Activated T-helper 17 cell treated with anti-CD3 and anti-CD28 coated beads, Interleukin-2, amount 50 U/mL, for 72 hours (primary cell): ENCODE results near the gene RGPD8. TPM values are rescaled to one million over a fixed set of nuclear protein-coding genes. Genes with fewer than 3 reads are reported as not detected.
"Not testable (repeated sequence)": the region's sequence is repeated elsewhere in the genome, so short reads cannot be mapped to it uniquely, and the experiment has no call there.

Experiments
- ATAC-seq: fragments of 150-1000 bp; cut with Tn5 transposase; replicated peaks from 2 replicates; pipeline ENCODE4 v1.10.0; 2021; ENCODE audit warnings: mild to moderate bottlenecking, moderate library complexity
- H3K27ac Mint-ChIP-seq: one replicate; pipeline ENCODE4 v1.8.0; 2022; ENCODE audit warnings: mixed read lengths
- H3K27me3 Mint-ChIP-seq: one replicate; pipeline ENCODE4 v1.8.0; 2022; ENCODE audit warnings: mixed read lengths
- H3K36me3 Mint-ChIP-seq: one replicate; pipeline ENCODE4 v1.8.0; 2022; ENCODE audit warnings: low read depth, mild to moderate bottlenecking, mixed read lengths
- H3K4me1 Mint-ChIP-seq: one replicate; pipeline ENCODE4 v1.8.0; 2022; ENCODE audit warnings: mixed read lengths
- H3K4me3 Mint-ChIP-seq: one replicate; pipeline ENCODE4 v1.8.0; 2022; ENCODE audit warnings: mild to moderate bottlenecking, mixed read lengths
- H3K9me3 Mint-ChIP-seq: one replicate; pipeline ENCODE4 v1.8.0; 2022; ENCODE audit warnings: mixed read lengths
- total RNA-seq, 2 donors: library from RNA; stranded (reverse); gene quantifications; one replicate each; pipeline ENCODE4 v1.2.3, GENCODE V29; 2022

The RGPD8 gene
- 1 to 10 TPM; 6.1 to 9.5 TPM for total RNA-seq

DNA sequence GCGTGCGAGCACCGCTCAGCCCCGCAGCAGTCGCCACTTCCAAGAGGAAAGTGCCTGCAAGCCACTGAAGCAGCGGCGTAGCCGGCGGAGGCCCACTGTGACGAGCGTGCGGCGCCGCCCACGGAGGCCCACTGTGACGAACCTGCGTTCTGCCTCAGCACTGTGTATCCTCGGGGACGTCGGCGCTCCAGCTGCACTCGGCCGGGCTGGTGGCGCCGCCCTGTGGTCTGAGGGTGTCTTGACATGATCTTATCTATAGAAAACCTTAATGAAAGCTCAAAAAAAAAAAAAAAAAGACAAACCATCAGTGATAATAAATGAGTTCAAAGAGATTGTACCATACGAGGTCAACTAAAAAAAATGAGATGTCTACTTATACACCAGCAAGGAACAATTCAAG is at the start of gene RGPD8:
Gene RGPD8 (minus strand): TSS at position 166 of the 400 bp plus-strand sequence. CDS start 192 bp downstream, outside the sequence.
- not testable (repeated sequence) for H3K27me3 Mint-ChIP-seq, H3K4me1 Mint-ChIP-seq, H3K36me3 Mint-ChIP-seq, H3K9me3 Mint-ChIP-seq
- peak within 1 kb of the TSS; percentile 81 for H3K4me3 Mint-ChIP-seq
- H3K27ac Mint-ChIP-seq = peak within 1 kb of the TSS; percentile 89
- peak; percentile 100 for ATAC-seq

GRCh38 chr2:112483042-112483473 is 49.6 kb upstream of the RGPD8 start:
- Mint-ChIP-seq H3K27me3 (no peaks in the 10 kb centered on the region), H3K9me3 (no peaks in the 10 kb centered on the region), H3K4me1 (peaks cover 32% of the 10 kb centered on the region), H3K4me3 (peak overlapping the region; percentile 92), H3K27ac (peak overlapping the region; percentile 71), H3K36me3 (peaks cover 17% of the 10 kb centered on the region)
- ATAC-seq = no peak

- Mint-ChIP-seq H3K27me3 (no peaks in the 10 kb centered on the region), H3K36me3 (peaks cover 17% of the 10 kb centered on the region), H3K4me3 (peak overlapping the region; percentile 92), H3K4me1 (peaks cover 29% of the 10 kb centered on the region), H3K9me3 (no peaks in the 10 kb centered on the region), H3K27ac (peak overlapping the region; percentile 71)
- ATAC-seq = peak; percentile 21
Measured at GRCh38 chr2:112482309-112483041, 49.0 kb upstream of the RGPD8 start.

GRCh38 chr2:112481528-112482233 is 48.2 kb upstream of the RGPD8 start, which contains the start of gene TTL:
TSS of gene TTL (plus strand) at chr2:112482156. CDS start at chr2:112482345, 189 bp downstream.
- peak within 1 kb of the TSS; percentile 81 for H3K27ac Mint-ChIP-seq
- H3K36me3 Mint-ChIP-seq = peaks cover 17% of the 10 kb centered on the region
- no peaks in the 10 kb centered on the region for H3K27me3 Mint-ChIP-seq

GRCh38 chr2:112481050-112481527 is 47.6 kb upstream of the RGPD8 start:
- H3K27me3 Mint-ChIP-seq = no peaks in the 10 kb centered on the region
- peak overlapping the region; percentile 92 for H3K4me3 Mint-ChIP-seq
- H3K9me3 Mint-ChIP-seq = no peaks in the 10 kb centered on the region
- H3K4me1 Mint-ChIP-seq = peaks cover 16% of the 10 kb centered on the region
- peaks cover 17% of the 10 kb centered on the region for H3K36me3 Mint-ChIP-seq
- peak overlapping the region; percentile 81 for H3K27ac Mint-ChIP-seq
- ATAC-seq = peak; percentile 84

More at GRCh38 chr2:112481528-112482233, 48.2 kb upstream of the RGPD8 start, which contains the start of gene TTL:
- peak; percentile 80 for ATAC-seq
- no peaks in the 10 kb centered on the region for H3K9me3 Mint-ChIP-seq
- H3K4me1 Mint-ChIP-seq = peaks cover 22% of the 10 kb centered on the region
- peak within 1 kb of the TSS; percentile 92 for H3K4me3 Mint-ChIP-seq

- peaks cover 17% of the 10 kb centered on the region for H3K36me3 Mint-ChIP-seq
- H3K27ac Mint-ChIP-seq = peak overlapping the region; percentile 81
- ATAC-seq = no peak
- peaks cover 14% of the 10 kb centered on the region for H3K4me1 Mint-ChIP-seq
- H3K27me3 Mint-ChIP-seq = no peaks in the 10 kb centered on the region
- H3K9me3 Mint-ChIP-seq = no peaks in the 10 kb centered on the region
- H3K4me3 Mint-ChIP-seq = peak overlapping the region; percentile 92
Measured at GRCh38 chr2:112480530-112481049, 47.1 kb upstream of the RGPD8 start.

DNA sequence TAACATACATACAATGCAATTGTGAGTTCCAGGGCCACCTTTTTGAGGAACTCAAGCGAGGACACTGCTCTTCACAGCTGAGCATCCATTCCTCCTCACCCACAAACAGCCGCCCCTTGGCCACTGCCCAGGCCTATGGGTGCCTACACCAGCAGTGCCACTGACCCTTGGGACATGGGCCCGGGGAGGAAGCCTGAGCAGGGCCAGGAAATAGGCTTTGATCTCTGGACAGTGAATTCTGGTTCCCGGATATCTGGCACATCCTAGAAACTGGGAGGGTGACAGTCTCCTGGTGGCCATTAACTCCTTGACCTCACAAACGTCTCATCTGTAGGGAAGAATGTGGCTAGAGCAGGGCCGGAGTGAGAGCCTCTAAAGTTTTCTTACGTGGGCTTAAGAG is 43.0 kb upstream of the RGPD8 start:
- Mint-ChIP-seq H3K27me3 (no peaks in the 10 kb centered on the region), H3K4me3 (no peak overlapping the region), H3K36me3 (peaks cover 6% of the 10 kb centered on the region), H3K9me3 (no peaks in the 10 kb centered on the region), H3K27ac (no peak overlapping the region), H3K4me1 (peaks cover 4% of the 10 kb centered on the region)
- ATAC-seq = no peak

GRCh38 chr2:112474844-112475486 is 41.5 kb upstream of the RGPD8 start:
- Mint-ChIP-seq H3K36me3 (no peaks in the 10 kb centered on the region), H3K27ac (no peak overlapping the region), H3K4me3 (no peak overlapping the region), H3K9me3 (no peaks in the 10 kb centered on the region), H3K27me3 (no peaks in the 10 kb centered on the region), H3K4me1 (no peaks in the 10 kb centered on the region)
- ATAC-seq = no peak

GRCh38 chr2:112472547-112473263 is 39.3 kb upstream of the RGPD8 start:
- Mint-ChIP-seq H3K36me3 (no peaks in the 10 kb centered on the region), H3K4me3 (no peak overlapping the region), H3K4me1 (no peaks in the 10 kb centered on the region), H3K27ac (no peak overlapping the region), H3K27me3 (no peaks in the 10 kb centered on the region), H3K9me3 (no peaks in the 10 kb centered on the region)
- ATAC-seq = peak; percentile 32

GRCh38 chr2:112465382-112465781 is 31.9 kb upstream of the RGPD8 start:
- Mint-ChIP-seq H3K4me3 (no peak overlapping the region), H3K9me3 (no peaks in the 10 kb centered on the region), H3K27me3 (peaks cover 9% of the 10 kb centered on the region), H3K36me3 (no peaks in the 10 kb centered on the region), H3K27ac (no peak overlapping the region), H3K4me1 (no peaks in the 10 kb centered on the region)
- ATAC-seq = no peak

GRCh38 chr2:112463256-112463655 is 29.8 kb upstream of the RGPD8 start:
- H3K27me3 Mint-ChIP-seq = peaks cover 11% of the 10 kb centered on the region
- no peaks in the 10 kb centered on the region for H3K9me3 Mint-ChIP-seq
- no peak for ATAC-seq
- H3K36me3 Mint-ChIP-seq = no peaks in the 10 kb centered on the region
- H3K27ac Mint-ChIP-seq = no peak overlapping the region
- no peak overlapping the region for H3K4me3 Mint-ChIP-seq
- H3K4me1 Mint-ChIP-seq = no peaks in the 10 kb centered on the region

DNA sequence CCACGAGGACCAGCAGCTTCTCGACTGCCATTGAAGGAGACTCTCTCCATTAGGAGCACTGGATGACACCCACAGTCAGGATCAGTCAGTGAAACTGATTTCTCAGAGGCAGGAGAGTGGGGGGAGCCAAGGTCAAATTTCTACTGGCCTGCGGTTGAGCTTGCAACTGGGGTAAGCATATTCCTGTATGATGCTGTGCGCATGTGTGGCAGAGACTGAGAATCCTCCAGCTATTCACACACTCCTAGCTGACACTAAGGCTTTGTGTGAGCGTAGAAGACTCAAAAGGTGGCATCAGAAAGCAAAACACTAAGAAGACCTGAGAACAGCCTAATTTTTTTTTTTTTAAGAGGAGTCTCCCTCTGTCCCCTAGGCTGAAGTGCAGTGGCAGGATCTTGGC is 28.7 kb upstream of the RGPD8 start:
- Mint-ChIP-seq H3K9me3 (no peaks in the 10 kb centered on the region), H3K4me3 (no peak overlapping the region), H3K27ac (no peak overlapping the region), H3K27me3 (peaks cover 14% of the 10 kb centered on the region), H3K36me3 (no peaks in the 10 kb centered on the region), H3K4me1 (no peaks in the 10 kb centered on the region)
- ATAC-seq = no peak

DNA sequence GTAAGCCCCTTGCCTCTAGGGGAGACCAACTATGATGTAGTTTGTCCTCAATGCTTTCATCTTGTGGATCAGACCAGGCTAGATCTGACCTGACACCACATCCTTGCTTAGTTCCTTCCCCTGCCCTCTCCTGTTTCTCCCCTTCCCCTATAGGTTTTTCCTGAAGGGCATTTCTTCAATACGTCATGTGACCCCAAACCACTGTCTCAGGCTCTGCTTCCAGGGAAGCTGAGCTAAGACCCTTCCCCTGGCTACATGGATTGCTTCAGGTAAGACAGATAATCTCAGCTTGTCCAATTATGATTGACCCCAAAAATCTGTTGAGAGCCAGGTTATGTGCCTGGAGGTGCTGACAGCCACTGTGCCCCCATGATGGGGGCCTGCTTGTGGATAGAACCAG is 25.9 kb upstream of the RGPD8 start:
- H3K36me3 Mint-ChIP-seq = no peaks in the 10 kb centered on the region
- no peak for ATAC-seq
- H3K4me3 Mint-ChIP-seq = no peak overlapping the region
- peaks cover 19% of the 10 kb centered on the region for H3K27me3 Mint-ChIP-seq
- H3K9me3 Mint-ChIP-seq = no peaks in the 10 kb centered on the region
- H3K27ac Mint-ChIP-seq = no peak overlapping the region
- no peaks in the 10 kb centered on the region for H3K4me1 Mint-ChIP-seq

DNA sequence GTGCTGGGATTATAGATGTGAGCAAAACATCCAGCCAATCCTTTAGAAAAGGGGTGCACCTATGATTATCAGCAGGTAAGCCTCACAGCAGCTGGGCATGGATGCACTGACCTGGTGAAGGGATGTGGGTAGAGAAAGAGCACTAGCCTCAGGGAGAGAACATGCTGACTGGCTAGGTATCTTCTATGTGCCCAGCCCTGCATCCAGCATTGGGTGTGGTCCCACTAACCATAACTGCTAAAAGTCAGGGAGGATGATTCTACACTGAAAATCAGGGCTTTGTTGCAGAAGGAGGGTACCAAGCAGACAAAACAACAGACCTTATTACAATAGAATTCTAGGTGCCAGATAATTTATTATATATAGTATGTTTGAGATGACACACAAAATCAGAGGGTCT is 21.1 kb upstream of the RGPD8 start:
- Mint-ChIP-seq H3K27ac (no peak overlapping the region), H3K36me3 (no peaks in the 10 kb centered on the region), H3K4me1 (no peaks in the 10 kb centered on the region), H3K27me3 (peaks cover 7% of the 10 kb centered on the region), H3K4me3 (no peak overlapping the region), H3K9me3 (peaks cover 5% of the 10 kb centered on the region)
- ATAC-seq = no peak
